Neural progenitor cell (in vitro differentiated cells): ENCODE measurements around the gene CLCN2.

Experiments
- EZH2 ChIP-seq: fragments of 200-600 bp; sonication (generic); IDR thresholded peaks from 2 replicates; pipeline ENCODE4 v1.6.1; 2017; ENCODE audit warnings: antibody characterized with exemption, mild to moderate bottlenecking, moderate library complexity
- TF ChIP-seq, protein P1 (sequence below): fragments of 200-600 bp; sonication (generic); IDR thresholded peaks from 2 replicates; pipeline ENCODE4 v1.5.1; 2017; ENCODE audit warnings: antibody characterized with exemption, mild to moderate bottlenecking

DNA sequence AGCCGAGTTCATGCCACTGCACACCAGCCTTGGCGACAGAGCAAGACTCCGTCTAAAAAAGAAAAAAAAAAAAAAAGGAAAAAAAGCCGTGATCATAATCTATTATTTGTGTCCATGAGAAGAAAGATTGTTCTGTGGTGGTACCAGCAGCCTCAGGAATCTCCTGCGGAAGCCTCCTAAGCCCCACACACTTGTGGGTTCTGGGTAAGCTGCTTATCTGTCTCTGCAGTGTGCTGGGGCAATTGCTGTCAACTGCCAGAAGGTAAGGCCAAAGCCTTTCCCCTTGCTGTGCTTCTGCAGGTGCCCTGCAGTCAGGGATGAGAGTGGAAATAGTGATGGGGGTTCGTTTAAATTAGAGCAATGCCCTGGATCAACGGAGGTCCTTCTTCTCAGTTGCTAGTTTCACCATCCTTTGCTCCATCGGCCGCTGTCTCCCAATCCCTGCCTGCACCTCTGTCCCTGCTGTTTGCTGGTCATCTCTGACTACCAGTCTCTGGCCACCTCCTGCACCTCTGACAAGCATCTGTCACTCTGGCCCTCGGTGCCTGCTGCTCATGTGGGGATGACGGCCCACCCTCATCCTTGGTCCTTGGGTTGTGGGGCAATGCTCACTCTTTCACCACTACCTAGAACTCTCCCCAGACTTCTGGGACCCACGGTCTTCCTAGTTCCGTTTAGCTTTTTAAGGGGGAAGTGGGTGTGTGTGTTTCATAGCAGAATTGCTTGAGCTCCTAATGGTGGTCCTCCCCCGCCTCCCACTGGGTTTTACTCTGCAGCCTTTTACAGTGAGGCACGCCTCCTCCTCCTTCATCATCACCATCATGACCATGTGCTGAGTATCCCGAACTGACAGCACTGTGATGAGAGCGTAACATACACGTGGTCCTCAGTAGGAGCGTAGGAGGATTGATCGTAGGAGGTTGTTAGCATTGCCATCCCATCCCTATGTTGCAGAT, 43.9 kb upstream of the CLCN2 start:
- TF ChIP-seq EZH2: no peak
- TF ChIP-seq, protein P1, sequence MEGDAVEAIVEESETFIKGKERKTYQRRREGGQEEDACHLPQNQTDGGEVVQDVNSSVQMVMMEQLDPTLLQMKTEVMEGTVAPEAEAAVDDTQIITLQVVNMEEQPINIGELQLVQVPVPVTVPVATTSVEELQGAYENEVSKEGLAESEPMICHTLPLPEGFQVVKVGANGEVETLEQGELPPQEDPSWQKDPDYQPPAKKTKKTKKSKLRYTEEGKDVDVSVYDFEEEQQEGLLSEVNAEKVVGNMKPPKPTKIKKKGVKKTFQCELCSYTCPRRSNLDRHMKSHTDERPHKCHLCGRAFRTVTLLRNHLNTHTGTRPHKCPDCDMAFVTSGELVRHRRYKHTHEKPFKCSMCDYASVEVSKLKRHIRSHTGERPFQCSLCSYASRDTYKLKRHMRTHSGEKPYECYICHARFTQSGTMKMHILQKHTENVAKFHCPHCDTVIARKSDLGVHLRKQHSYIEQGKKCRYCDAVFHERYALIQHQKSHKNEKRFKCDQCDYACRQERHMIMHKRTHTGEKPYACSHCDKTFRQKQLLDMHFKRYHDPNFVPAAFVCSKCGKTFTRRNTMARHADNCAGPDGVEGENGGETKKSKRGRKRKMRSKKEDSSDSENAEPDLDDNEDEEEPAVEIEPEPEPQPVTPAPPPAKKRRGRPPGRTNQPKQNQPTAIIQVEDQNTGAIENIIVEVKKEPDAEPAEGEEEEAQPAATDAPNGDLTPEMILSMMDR: no peak
